ENCODE results near the gene SHROOM3. TPM values are rescaled to one million over a fixed set of nuclear protein-coding genes. Genes with fewer than 3 reads are reported as not detected.
A peak's percentile ranks its signal among the peaks of the same experiment; 100 is the strongest.

SHROOM3 gene
- total and polyA plus RNA-seq, 2 of the 13 experiments (the other 11 are each of a cell fraction or from before 2014, with no cell fraction given): 0.01 TPM; not detected in 1

DNA sequence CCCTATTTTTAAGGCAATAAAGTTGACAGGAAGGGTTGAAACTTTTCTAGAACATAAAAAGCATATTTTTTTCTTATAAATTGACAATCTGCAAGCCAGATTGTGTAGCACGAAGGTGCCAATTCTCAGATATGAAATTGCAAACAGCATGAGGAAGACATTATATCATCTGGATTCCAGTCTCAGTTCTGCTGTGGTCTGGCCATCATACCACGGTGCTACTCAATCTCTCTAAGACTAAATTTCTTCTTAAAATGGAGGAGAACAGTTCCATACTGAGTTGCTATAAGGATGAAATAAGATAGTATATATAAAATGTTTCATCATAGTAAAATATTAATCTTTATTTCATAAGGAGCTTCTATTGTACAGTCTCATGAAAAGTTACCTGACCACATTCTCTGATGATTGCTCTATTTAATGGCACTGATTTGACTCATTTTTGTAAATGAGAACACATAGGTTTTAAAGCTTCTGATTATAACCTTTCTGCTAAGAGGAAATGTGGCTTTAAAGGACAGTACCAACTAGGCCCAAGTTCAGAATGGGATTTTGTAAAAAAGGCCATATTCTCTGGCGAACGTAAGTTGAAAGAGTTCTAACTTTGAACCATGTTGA is 127.9 kb downstream of the SHROOM3 start (continued):
- TF ChIP-seq, protein P1, sequence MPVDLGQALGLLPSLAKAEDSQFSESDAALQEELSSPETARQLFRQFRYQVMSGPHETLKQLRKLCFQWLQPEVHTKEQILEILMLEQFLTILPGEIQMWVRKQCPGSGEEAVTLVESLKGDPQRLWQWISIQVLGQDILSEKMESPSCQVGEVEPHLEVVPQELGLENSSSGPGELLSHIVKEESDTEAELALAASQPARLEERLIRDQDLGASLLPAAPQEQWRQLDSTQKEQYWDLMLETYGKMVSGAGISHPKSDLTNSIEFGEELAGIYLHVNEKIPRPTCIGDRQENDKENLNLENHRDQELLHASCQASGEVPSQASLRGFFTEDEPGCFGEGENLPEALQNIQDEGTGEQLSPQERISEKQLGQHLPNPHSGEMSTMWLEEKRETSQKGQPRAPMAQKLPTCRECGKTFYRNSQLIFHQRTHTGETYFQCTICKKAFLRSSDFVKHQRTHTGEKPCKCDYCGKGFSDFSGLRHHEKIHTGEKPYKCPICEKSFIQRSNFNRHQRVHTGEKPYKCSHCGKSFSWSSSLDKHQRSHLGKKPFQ (CRISPR knock-in tag; IDR thresholded peaks at IDR 0.05; ENCODE audit: insufficient replicate concordance): no peak
- TF ChIP-seq BHLHE40 (IDR thresholded peaks at IDR 0.05; ENCODE audit: low read length) (no peak), ZFY (CRISPR knock-in tag; IDR thresholded peaks at IDR 0.05) (no peak)

DNA sequence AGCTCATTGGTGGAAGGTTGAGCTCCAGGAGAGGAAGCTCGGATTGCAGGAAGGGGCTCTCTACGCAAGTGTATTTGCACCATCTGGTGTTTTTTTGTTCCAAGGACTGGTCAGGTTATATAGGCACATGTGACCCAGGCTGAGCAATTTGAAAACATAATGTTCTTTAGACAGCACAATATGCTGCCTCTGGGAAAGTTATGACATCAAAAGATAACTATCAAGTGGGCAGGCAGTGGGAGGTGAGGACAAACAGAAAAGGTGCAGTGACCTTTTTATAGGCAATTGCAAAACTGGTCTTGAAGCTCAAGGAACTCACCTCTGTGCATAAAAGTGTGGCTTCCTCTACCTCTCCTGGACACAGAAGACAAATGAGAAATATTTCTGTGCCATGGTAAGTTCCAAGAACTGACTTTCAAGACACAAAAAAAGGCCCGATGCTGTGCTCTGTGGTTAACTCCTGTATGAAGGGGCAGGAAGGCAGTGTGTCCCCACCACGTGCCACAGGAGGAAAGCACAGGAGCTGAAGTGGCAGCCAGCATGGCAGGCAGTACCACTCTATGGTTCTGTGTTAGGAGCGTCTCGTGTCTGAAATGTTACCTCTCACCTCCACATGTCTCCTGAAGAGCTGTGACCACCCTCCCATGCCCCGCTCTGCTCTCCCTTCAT is 128.6 kb downstream of the SHROOM3 start:
- H3K79me2 ChIP-seq (ENCODE audit: insufficient read depth, low read length): no peaks in the 10 kb centered on the region
- DNase-seq (ENCODE audit: low spot score) (peak; percentile 12), ATAC-seq (peak; percentile 58), FAIRE-seq (no peak)
- BruUV-seq (replicated peaks): no TSS peak
- no peak overlapping the region for H3K4me3 ChIP-seq (replicated peaks in 1 of 3; ENCODE audit: insufficient read depth in 1 of 3, low read depth in 2 of 3, low read length in 3 of 3)
- ChIA-PET CTCF (ENCODE audit: low intra/inter-chr PET ratio, low total read pairs) (no interaction called here), POLR2A (no interaction called here)
- intact Hi-C loops (cut with micrococcal nuclease; ENCODE audit: unreplicated experiment) (no loop called here), in situ Hi-C loops (cut with HindIII; ENCODE audit: extremely low pct_ligation_motif_present, low pct_unique_long_range_greater_than_20kb) (no loop called here)
- H3K9me3 ChIP-seq (ENCODE audit: low read length): no peaks in the 10 kb centered on the region
- peaks cover 6% of the 10 kb centered on the region; the same call in 1 of the 2 replicates for H3K4me1 ChIP-seq (ENCODE audit: insufficient read depth, low read length)
- H3K9ac ChIP-seq (ENCODE audit: insufficient read depth, low read depth, low read length): no peak overlapping the region
- H2AFZ ChIP-seq (ENCODE audit: low read length): no peak overlapping the region
- H3K36me3 ChIP-seq (replicated peaks in 1 of 2; ENCODE audit: control insufficient read depth in 1 of 2, insufficient read depth in 2 of 2, low read length in 2 of 2): no peaks in the 10 kb centered on the region
- H3K27me3 ChIP-seq (ENCODE audit: control insufficient read depth in 1 of 2, insufficient read depth in 2 of 2, low read length in 2 of 2): no peaks in the 10 kb centered on the region; a peak in 1 of 5 replicates
- no peak overlapping the region for H3K27ac ChIP-seq (ENCODE audit: extremely low read length, insufficient read depth, low read length)
- no peak overlapping the region for H3K4me2 ChIP-seq (ENCODE audit: low read depth, low read length)
- no peaks in the 10 kb centered on the region for H4K20me1 ChIP-seq (ENCODE audit: insufficient read depth, low read length)
- 8% methylated on average over 7 of the region's 7 CpGs for WGBS (ENCODE audit: low lambda C conversion rate)
- TF ChIP-seq ZFX (CRISPR knock-in tag; IDR thresholded peaks at IDR 0.05; ENCODE audit: low read depth): no peak
- TF ChIP-seq NR2F6 (IDR thresholded peaks at IDR 0.05): peak; percentile 13; the same call in 1 of the 2 replicates
- TF ChIP-seq NR2F6 (CRISPR knock-in tag; IDR thresholded peaks at IDR 0.05): no peak
- TF ChIP-seq, protein P2, sequence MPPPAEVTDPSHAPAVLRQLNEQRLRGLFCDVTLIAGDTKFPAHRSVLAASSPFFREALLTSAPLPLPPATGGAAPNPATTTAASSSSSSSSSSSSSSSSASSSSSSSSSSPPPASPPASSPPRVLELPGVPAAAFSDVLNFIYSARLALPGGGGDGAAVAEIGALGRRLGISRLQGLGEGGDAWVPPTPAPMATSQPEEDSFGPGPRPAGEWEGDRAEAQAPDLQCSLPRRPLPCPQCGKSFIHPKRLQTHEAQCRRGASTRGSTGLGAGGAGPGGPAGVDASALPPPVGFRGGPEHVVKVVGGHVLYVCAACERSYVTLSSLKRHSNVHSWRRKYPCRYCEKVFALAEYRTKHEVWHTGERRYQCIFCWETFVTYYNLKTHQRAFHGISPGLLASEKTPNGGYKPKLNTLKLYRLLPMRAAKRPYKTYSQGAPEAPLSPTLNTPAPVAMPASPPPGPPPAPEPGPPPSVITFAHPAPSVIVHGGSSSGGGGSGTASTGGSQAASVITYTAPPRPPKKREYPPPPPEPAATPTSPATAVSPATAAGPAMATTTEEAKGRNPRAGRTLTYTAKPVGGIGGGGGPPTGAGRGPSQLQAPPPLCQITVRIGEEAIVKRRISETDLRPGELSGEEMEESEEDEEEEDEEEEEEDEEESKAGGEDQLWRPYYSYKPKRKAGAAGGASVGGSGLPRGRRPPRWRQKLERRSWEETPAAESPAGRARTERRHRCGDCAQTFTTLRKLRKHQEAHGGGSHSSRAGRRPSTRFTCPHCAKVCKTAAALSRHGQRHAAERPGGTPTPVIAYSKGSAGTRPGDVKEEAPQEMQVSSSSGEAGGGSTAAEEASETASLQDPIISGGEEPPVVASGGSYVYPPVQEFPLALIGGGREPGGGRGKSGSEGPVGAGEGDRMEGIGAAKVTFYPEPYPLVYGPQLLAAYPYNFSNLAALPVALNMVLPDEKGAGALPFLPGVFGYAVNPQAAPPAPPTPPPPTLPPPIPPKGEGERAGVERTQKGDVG (CRISPR knock-in tag; IDR thresholded peaks at IDR 0.05; ENCODE audit: borderline replicate concordance): no peak
- TF ChIP-seq GATAD2A (CRISPR knock-in tag; IDR thresholded peaks at IDR 0.05): no peak
- TF ChIP-seq, protein P3, sequence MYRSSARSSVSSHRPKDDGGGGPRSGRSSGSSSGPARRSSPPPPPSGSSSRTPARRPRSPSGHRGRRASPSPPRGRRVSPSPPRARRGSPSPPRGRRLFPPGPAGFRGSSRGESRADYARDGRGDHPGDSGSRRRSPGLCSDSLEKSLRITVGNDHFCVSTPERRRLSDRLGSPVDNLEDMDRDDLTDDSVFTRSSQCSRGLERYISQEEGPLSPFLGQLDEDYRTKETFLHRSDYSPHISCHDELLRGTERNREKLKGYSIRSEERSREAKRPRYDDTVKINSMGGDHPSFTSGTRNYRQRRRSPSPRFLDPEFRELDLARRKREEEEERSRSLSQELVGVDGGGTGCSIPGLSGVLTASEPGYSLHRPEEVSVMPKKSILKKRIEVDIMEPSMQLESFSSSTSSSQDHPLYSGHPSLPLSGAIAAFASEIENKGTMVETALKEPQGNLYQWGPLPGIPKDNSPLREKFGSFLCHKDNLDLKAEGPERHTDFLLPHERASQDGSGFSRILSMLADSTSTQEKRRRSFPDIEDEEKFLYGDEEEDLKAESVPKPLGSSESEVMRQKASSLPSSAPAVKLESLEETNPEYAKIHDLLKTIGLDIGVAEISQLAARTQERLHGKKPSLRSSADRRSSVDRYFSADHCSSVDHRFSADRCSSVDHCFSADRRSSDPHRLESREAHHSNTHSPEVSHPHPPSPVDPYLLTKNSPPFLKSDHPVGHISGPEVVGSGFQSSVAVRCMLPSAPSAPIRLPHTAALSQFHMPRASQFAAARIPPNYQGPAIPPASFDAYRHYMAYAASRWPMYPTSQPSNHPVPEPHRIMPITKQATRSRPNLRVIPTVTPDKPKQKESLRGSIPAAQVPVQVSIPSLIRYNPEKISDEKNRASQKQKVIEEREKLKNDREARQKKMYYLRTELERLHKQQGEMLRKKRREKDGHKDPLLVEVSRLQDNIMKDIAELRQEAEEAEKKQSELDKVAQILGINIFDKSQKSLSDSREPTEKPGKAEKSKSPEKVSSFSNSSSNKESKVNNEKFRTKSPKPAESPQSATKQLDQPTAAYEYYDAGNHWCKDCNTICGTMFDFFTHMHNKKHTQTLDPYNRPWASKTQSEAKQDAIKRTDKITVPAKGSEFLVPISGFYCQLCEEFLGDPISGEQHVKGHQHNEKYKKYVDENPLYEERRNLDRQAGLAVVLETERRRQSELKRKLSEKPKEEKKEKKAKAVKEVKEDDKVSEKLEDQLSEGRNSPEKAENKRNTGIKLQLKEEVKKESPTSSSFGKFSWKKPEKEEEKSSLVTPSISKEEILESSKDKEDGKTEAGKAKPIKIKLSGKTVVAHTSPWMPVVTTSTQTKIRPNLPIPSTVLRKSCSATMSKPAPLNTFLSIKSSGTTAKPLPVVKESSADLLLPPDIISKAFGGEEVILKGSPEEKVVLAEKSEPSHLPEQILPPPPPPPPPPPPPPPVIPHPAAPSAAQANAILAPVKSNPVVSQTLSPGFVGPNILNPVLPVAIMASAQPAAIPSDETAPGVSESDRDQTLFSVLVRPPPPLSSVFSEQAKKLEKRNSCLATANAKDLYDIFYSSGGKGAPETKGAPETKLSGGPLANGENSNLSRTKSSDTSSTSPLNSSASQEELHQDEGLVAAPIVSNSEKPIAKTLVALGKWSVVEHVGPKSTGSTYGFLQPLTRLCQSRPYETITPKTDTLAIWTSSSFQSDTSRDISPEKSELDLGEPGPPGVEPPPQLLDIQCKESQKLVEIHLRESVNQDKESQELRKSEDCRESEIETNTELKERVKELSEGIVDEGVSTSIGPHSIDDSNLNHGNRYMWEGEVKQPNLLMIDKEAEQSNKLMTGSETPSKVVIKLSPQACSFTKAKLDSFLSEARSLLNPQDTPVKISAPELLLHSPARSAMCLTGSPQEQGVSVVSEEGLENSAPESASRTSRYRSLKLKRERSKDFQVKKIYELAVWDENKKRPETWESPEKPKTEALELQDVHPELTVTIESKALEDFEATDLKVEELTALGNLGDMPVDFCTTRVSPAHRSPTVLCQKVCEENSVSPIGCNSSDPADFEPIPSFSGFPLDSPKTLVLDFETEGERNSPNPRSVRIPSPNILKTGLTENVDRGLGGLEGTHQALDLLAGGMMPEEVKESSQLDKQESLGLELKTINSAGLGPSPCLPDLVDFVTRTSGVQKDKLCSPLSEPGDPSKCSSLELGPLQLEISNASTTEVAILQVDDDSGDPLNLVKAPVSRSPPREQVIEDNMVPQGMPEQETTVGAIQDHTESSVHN (CRISPR knock-in tag; IDR thresholded peaks at IDR 0.05): no peak

Measured in HepG2 (cell line).